ENCODE results near the gene CCR9.
"Not testable (repeated sequence)": the region's sequence is repeated elsewhere in the genome, so short reads cannot be mapped to it uniquely, and the experiment has no call there.

The CCR9 gene

GRCh38 chr3:45848392-45848791 is 38.0 kb upstream of the CCR9 start:
- no peak for DNase-seq (ENCODE audit: low read depth)
- H3K4me3 ChIP-seq (replicated peaks; ENCODE audit: low read depth, low read length): no peak overlapping the region
- TF ChIP-seq CTCF (IDR thresholded peaks at IDR 0.05; ENCODE audit: low read length, missing control alignments): no peak

GRCh38 chr3:45852828-45853227 is 33.5 kb upstream of the CCR9 start:
- no peak for TF ChIP-seq CTCF (IDR thresholded peaks at IDR 0.05; ENCODE audit: low read length, missing control alignments)
- H3K4me3 ChIP-seq (replicated peaks; ENCODE audit: low read depth, low read length): no peak overlapping the region
- no peak for DNase-seq (ENCODE audit: low read depth)

GRCh38 chr3:45856323-45856722 is 30.0 kb upstream of the CCR9 start:
- not testable (repeated sequence) for H3K4me3 ChIP-seq (replicated peaks; ENCODE audit: low read depth, low read length); DNase-seq (ENCODE audit: low read depth)

- not testable (repeated sequence) for H3K4me3 ChIP-seq (replicated peaks; ENCODE audit: low read depth, low read length); DNase-seq (ENCODE audit: low read depth)
Measured at GRCh38 chr3:45857024-45857423, 29.3 kb upstream of the CCR9 start.

- DNase-seq (ENCODE audit: low read depth): no peak
- no peak overlapping the region for H3K4me3 ChIP-seq (replicated peaks; ENCODE audit: low read depth, low read length)
- no peak for TF ChIP-seq CTCF (IDR thresholded peaks at IDR 0.05; ENCODE audit: low read length, missing control alignments)
Measured at GRCh38 chr3:45858809-45859543, 27.4 kb upstream of the CCR9 start.

GRCh38 chr3:45860481-45860880 is 25.9 kb upstream of the CCR9 start:
- no peak for TF ChIP-seq CTCF (IDR thresholded peaks at IDR 0.05; ENCODE audit: low read length, missing control alignments)
- H3K4me3 ChIP-seq (replicated peaks; ENCODE audit: low read depth, low read length): no peak overlapping the region
- no peak for DNase-seq (ENCODE audit: low read depth)

- no peak for TF ChIP-seq CTCF (IDR thresholded peaks at IDR 0.05; ENCODE audit: low read length, missing control alignments)
- no peak overlapping the region for H3K4me3 ChIP-seq (replicated peaks; ENCODE audit: low read depth, low read length)
- DNase-seq (ENCODE audit: low read depth): no peak
Measured at GRCh38 chr3:45861043-45861719, 25.2 kb upstream of the CCR9 start.
